CMK (cell line): Measurements from ENCODE around the gene XBP1.
A peak's percentile ranks its signal among the peaks of the same experiment; 100 is the strongest.
"Not testable (repeated sequence)": the region's sequence is repeated elsewhere in the genome, so short reads cannot be mapped to it uniquely, and the experiment has no call there.

ENCODE experiments used
- DNase-seq: peaks from one replicate; pipeline ENCODE4 v3.0.0-alpha.2; 2010; ENCODE audit warnings: low read depth

Gene XBP1

DNA sequence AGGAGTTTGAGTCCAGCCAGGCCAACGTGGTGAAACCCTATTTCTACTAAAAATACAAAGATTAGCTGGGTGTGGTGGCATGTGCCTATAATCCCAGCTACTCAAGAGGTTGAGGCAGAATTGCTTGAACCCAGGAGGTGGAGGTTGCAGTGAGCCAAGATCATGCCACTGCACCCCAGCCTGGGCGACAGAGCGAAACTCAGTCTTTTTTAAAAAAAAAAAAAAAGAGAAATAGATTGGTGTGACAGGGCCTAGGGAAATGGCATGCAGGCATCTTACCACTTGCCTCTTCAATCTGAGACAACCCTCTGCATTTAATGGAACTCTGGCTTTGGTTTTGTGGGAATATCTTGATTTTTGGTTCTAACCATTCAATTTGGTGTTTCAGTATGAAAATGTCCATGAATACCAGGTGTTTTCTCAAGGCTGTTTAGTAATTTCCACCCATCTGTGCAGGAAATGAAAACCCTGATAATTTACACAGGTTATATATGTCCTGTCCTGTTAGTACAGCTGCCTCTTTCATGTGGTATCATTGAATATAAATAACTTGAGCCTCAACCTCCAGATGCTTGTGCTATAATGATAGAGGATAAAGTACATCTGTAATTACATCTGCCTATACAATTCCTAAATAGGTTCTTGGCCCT is 8.4 kb downstream of the XBP1 start:
- DNase-seq, result no peak

DNA sequence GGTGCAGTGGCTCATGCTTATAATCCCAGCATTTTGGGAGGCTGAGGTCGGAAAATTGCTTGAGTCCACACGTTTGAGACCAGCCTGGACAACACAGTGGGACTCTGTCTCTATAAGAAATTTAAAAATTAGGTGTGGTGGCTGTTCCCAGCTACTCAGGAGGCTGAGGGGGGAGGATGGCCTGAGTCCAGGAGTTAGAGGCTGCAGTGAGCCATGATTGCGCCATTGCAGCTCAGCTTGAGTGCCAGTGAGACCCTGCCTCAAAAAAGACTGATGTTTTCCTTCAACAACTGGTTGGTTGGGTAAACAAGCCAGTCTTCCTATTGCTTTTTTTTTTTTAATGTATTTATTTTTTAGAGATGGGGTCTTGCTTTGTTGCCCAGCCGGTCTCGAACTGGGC is 9.2 kb downstream of the XBP1 start:
- no peak for DNase-seq

DNA sequence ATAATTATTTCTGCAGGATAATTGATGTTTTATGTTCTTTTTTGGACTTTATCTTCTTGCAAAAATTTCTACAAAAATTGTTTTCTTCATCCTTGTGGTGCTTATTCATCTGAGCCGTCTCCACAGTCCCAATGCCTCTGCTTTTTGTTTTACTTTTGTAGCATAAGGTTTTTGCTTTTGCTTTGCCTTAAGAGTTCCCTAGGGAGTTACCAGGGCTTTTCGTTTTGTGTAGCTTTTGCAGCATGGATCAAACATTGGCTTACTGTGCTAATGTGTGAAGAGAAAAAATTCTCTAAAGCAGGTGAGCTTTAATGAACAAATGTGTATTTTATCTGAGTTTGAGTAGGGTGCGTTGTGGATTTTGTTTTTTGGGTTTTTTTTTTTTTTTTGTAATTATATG is 11.8 kb downstream of the XBP1 start:
- DNase-seq, result no peak

DNA sequence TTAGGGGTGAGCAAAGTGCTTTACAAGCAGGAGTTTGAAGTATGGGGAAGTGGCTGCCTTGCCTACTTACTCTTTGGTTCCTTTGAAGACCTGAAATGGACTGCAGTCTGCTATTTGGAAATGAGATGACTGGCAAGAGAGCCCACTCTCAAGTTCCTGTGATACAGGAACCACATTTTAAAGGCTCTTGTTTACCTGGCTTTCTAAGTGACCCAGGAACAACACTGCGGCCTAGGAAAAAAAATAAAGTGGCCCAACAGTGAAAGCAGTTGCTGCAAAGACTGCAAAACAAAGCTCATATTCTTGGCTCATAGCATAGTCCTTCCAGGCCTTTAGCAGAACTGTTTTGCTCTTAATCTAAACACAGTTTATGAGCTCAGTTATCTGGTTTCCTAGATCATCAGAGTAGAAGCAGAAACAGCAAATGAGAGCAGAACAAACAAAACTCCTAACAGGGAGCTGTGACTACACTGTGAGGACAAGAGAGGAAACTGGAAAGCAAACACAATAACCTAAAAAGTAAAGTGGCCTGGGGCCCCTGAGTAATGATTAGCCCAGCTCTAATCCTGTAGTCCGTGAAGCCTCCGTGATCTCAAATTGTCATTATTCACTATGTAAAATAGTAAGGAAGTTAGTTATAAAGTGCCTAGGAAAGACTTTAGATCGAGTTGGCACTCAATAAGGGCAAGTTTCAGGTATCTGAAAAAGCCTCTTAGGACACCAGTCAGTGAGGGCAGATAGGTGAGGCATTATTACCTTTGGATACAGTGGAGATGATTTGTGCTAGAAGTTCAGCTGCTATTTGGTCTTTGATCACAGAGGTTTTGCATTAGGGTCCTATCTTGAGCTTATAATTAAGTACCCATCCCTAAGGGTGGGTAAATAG is 16.3 kb downstream of the XBP1 start:
- no peak for DNase-seq

DNA sequence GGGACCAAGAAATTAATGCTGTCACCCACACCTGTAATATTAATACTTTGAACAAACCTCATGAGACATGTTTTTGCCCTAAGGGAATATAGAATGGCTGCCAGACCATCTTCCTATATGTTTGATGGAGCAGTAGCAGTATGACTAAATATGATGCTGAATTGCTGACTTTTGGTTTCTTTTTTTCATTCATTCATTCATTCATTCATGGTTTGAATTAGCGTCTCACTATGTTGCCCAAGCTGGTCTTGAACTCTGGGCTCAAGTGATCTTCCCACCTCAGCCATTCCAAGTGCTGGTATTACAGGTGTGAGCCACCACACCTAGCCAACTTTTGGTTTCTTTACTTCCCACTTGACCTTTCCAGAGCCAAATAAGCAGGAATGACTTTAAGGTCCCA is 20.1 kb downstream of the XBP1 start:
- DNase-seq, result no peak

DNA sequence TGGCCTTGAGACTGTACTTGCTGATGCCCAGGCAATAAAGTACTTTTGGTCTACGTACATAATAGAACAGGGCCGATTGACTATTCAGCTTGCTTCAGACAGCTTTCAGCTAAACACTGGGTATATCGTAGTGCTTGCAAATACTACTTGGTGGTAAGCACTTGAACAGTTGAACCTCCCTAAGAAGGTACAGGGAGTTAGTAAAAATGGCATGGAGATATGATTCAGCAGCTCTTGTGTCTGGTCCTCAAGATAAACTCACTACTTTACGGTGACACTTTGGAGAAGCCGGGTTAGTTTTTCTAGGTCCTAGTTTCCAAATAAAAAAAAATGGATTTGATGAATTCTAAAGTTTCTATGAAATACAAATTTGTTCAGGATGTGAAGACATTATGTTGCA is 20.5 kb downstream of the XBP1 start:
- DNase-seq, result no peak

DNA sequence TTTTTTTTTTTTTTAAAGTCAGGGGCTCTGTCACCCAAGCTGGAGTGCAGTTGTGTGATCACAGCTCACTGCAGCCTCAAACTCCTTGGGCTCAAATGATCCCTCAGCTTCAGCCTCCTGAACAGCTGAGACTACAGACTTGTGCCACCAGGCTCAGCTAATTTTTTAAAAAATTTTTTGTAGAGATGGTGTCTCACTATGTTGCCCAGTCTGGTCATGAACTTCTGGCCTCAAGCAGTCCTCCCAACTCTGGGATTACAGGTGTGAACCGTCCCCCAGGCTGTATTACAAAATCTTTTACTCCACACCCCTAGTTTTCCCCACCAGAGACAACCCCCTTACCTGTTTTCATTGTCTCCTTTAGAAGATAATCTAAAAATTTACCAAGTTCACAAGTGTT is 26.0 kb downstream of the XBP1 start:
- no peak for DNase-seq

DNA sequence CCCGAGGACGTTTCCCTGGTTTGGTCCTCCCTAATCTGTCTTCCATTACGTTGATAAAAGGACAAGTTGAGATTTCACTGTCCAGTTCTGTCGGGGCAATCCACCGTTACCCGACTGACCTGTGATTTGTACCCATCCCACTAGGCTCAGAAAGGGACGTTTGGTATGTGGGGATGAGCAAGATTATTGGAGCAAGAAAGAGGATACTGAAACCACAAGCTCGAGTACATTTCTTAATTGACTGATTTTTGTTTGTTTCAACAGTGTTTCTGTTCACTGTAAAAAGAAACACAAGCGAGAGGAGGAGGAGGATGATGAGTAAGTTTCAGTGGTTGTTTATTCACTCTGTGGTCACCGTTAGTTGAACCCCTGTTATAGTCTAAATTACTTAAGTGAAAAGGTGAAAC is 26.9 kb downstream of the XBP1 start:
- no peak for DNase-seq

DNA sequence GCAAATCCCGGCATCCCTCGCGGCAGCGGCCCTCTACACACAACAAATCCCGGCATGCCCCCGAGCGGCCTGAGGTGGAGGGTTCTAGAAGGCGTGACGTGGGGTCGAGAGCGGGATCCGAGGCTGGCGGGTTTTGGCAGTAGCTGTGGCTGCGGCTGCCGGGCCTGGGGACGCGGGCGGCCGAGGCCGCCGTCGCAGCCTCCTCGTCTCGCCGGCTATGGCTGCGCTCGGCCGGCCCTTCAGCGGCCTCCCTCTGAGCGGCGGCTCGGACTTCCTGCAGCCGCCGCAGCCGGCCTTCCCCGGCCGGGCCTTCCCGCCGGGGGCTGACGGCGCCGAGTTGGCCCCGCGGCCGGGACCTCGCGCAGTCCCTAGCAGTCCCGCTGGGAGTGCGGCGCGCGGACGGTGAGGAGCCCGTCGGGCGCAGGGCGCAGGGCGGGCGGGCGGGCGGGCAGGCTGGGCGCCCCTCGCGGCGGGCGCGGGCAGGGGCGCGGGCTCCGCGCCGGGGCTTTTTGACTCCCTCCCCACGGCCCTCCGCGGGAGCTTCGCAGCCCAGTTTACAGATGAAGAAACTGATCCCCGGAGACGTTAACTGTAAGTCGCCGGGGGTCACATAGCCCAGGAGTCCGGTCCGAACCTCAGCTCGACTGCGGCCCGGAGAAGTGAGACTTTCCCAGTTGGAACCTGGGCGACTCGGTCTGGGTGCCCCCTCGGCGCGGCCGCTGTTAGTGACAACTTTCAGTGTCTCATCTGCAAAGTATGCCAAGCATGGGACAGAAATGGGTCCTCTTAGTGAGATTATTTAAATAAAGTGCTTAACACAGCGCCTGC is 27.5 kb downstream of the XBP1 start, which contains the start of gene CCDC117:
CCDC117 (plus strand) TSS at position 63 of the 828 bp plus-strand sequence; CDS start at position 218, 155 bp downstream.
- DNase-seq, result peak; percentile 69

DNA sequence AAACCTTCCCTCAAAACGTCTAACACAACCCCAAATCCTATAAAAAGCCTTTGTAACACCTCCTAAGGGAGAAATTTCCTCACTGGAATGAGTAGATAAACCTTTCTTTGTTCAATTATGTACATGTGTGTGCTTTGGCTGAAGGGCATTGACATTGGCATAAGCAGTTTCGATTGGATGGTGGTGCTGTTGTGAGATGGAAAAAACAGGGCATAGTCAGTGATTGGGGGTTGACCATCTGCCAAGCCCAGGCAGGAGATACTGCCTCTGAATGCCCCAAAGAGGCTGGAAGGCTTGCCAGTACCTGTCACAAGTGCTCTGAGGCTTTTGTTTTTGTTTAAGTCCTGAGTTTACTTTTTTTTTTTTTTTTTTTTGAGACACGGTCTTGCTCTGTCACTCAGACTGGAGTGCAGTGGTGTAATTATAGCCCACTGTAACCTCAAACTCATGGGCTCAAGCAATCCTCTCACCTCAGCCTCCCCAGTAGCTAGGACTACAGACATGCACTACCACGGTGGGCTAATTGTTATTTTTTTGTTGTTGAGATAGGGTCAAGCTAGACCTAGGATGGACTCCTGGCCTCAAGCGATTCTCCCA is 29.1 kb downstream of the XBP1 start:
- no peak for DNase-seq

DNA sequence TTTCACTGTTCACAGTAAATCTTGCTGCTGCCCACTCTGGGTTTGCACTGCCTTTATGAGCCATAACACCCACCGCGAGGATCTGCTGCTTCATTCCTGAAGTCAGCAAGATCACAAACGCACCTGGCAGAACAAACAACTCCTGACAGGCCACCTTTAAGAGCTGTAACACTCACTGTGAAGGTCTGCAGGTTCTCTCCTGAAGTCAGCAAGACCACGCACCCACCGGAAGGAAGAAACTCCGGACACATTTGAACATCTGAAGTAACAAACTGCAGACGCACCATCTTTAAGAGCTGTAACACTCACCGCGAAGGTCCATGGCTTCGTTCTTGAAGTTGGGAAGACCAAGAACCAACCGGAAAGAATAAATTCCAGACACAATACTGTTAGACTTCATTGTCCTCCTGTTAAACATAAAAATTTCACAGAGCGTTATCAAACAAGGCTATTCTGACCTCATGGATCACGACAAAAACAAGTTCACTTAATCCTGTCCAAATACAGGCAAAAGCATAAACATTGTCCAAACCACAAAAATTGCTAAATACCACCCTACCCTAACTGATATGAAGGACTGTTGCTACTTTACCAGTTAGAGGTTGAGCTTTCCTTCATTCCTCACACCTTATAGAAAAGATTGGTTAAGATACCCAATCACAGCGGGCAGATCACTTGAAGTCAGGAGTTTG is 30.8 kb downstream of the XBP1 start:
- no peak for DNase-seq

DNA sequence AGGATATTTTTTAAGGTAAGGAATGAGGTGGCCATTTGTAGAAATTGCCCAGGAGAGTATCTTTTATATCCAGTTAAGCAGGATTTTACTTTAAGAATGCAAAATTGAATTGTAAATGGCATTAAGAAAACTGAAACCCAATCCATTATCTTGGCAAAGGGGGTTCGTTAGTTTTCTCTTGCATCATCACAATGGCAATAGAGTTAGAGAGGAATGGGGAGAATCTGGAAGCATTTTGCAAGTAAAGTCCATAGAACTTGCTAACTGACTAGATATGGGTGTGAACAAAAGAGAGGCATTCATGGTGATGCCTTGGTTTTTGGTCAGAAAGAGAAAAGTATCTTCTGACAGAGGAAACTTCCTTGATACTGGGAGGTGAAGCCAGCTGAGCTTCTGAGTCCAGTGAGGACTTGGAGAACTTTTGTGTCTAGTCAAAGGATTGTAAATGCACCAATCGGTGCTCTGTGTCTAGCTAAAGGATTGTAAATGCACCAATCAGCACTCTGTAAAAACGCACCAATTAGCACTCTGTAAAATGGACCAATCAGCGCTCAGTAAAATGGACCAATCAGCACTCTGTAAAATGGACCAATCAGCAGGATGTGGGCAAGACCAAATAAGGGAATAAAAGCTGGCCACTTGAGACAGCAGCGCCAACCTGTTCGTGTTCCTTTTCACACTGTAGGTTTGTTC is 31.5 kb downstream of the XBP1 start:
- DNase-seq, result no peak

DNA sequence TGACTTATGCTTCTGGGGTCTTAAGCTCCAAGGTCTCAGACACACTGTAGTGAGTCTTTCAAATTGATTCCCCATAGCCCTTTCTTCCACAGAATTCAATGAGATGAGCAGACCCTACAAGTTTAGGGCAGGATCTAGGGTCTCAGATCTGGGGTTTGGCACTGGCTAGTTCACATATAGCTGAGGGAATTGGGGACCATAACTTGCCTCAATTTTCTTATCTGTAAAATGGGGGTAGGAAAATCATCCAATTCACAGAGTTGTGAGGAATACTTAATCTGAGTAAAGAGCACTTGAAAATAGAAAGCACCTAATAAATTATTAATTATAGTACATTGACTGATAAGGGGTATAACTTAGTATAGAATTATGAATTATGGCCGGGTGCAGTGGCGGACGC is 33.7 kb downstream of the XBP1 start:
- no peak for DNase-seq

DNA sequence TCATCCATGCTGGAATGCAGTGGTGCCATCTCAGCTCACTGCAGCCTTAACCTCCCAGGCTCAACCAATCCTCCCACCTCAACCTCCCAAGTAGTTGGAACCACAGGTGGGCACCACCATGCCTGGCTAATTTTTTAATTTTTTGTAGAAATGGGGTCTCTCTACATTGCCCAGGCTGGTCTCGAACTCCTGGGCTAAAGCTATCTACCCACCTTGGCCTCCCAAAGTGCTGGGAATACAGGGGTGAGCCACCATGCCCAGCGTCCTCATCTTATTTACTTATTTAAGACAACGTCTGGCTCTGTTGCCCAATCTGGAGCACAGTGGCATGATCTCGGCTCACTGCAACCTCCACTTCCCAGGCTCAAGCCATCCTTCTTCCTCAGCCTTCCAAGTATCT is 38.4 kb downstream of the XBP1 start:
- DNase-seq, result not testable (repeated sequence)

DNA sequence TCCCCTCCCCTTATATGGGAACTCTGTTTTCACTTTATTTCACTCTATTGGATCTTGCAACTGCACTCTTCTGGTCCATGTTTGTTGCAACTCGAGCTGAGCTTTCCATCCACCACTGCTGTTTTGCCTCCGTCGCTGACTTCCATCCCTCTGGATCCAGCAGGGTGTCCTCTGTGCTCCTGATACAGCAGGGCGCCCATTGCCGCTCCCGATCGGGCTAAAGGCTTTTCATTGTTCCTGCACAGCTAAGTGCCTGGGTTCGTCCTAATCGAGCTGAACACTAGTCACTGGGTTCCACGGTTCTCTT is 39.0 kb downstream of the XBP1 start:
- no peak for DNase-seq

DNA sequence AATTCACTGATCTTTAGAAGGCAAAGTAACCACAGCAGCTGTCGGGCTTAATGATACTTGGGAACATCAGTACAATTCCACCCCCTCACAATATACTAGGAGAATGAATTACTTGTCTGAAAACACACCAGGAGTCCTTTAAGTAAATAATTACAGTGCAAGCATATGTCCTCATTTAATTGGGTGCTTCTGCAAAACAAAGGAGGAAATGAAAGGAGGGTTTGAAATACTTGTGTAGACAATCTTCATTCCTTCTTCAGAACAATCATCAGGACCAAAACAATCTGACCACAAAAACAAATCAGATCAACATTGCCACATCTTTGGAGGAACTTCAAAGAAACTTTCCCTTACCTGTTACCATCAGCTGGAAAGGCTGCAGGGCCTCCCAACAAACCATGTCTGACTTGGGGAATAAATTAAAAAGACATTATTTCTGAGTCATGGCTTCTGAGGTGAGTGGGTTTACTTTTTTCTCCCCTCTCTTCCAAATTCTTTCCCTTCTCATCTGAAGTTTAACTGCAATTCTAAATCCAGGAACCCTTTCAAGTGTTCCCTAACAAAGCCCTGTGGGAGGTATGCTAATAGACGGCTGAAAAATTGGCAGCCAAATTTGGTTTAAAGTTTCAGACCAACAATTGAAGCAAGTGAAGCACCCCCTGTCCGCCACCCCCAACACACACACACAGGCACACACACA is 40.4 kb downstream of the XBP1 start:
- no peak for DNase-seq

DNA sequence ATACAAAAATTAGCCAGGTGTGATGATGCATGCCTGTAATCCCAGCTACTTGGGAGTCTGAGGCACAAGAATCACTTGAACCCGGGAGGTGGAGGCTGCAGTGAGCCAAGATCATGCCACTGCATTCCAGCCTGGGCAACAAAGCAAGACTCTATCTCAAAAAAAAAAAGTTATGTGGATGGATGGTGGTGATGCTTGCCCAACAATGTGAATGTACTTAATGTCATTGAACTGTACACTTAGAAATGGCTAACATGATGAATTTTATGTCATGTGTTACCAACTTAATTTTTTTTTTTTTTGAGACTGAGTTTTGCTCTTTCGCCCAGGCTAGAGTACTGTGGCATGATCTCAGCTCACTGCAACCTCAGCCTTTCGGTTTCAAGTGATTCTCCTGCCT is 45.9 kb downstream of the XBP1 start:
- DNase-seq, result not testable (repeated sequence)

DNA sequence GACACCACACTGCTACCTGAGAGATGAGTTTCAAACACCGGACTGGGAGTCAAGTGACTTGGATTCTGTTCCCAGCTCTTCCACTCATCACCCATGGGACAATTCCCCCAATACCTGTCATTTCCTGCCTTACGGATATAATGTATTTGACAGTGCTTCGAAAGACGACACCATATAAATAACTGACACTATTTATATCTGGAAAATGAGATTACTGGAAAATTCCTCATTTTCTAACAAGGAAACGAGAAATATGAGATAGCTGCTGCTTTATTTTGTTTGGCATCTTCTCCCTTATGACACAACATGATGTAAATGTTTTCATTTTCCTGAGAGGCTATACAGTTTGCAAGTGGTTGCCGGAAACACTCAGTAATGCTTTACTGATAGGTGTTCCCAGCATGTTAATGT is 49.9 kb downstream of the XBP1 start:
- no peak for DNase-seq
